Spleen (tissue), 7 donors: ENCODE measurements around the gene TAF4.

Experiments used
- POLR2AphosphoS5 ChIP-seq, 3 donors: sonication (generic); formaldehyde crosslinking; IDR thresholded peaks; one replicate each; pipeline ENCODE4 v1.5.1; 2017; ENCODE audit warnings: antibody characterized with exemption in 3 of 3
- TF ChIP-seq, protein P1 (sequence below), 11 experiments: fragments of 200-600 bp in 7 of 11; fragments of 450-650 bp in 4 of 11; sonication (generic) in 4 of 11; IDR thresholded peaks in 8 of 11; conservative IDR thresholded peaks in 3 of 11; 1 replicate in 7 of 11; 2 replicates in 4 of 11; pipeline versions ENCODE4 v1.4.0 to v1.8.0; 2016 to 2021; ENCODE audit warnings: antibody characterized with exemption in 11 of 11, inconsistent platforms in 4 of 11, mild to moderate bottlenecking in 1 of 11
- donor health status: DM: no; HTN: no; CAD: no; lungs with moderate emphysema.
- donor health status: DM: no; HTN: no; CAD: no.
- donor health status: DM: no; HTN: no; CAD: no.

DNA sequence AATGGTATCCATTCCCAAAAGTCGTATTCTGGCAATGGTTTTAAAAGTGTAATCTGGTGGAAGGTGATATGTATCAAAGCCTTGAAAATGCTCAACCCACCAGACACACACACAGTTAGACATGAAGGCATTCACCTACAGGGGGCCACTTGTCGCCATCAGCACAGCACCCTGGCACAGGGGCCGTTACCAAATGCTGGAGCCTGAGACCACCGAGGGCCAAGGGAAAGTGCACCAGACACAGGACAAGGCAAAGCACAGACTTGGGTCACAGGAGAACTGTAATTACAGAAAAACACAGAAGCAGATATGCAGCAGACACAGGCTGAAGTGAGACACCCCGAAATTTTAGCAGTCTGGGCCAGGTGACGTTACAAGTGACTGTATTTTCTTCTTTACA is 9.3 kb downstream of the TAF4 start:
- TF ChIP-seq, protein P1, sequence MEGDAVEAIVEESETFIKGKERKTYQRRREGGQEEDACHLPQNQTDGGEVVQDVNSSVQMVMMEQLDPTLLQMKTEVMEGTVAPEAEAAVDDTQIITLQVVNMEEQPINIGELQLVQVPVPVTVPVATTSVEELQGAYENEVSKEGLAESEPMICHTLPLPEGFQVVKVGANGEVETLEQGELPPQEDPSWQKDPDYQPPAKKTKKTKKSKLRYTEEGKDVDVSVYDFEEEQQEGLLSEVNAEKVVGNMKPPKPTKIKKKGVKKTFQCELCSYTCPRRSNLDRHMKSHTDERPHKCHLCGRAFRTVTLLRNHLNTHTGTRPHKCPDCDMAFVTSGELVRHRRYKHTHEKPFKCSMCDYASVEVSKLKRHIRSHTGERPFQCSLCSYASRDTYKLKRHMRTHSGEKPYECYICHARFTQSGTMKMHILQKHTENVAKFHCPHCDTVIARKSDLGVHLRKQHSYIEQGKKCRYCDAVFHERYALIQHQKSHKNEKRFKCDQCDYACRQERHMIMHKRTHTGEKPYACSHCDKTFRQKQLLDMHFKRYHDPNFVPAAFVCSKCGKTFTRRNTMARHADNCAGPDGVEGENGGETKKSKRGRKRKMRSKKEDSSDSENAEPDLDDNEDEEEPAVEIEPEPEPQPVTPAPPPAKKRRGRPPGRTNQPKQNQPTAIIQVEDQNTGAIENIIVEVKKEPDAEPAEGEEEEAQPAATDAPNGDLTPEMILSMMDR (IDR thresholded peaks at IDR 0.05 in 8 of 11, conservative IDR thresholded peaks at IDR 0.05 in 3 of 11): no peak
- no peak for TF ChIP-seq POLR2AphosphoS5 (IDR thresholded peaks at IDR 0.05)
